H9 (cell line): ENCODE measurements around the gene ALG14. TPM values are rescaled to one million over a fixed set of nuclear protein-coding genes. Genes with fewer than 3 reads are reported as not detected.

ENCODE experiments used
- DNase-seq: peaks from one replicate; pipeline ENCODE4 v3.0.0-alpha.2; 2017
- H2AFZ ChIP-seq: one replicate; pipeline ENCODE4 v1.6.1; 2013; ENCODE audit warnings: mild to moderate bottlenecking, low read length, control low read depth, moderate library complexity
- H2AK5ac ChIP-seq: 2 replicates; pipeline ENCODE4 v1.6.1; 2013; ENCODE audit warnings: low read length, control low read depth, mixed read lengths; ENCODE audit not compliant: insufficient read length
- H2BK120ac ChIP-seq: one replicate; pipeline ENCODE4 v1.6.1; 2013; ENCODE audit warnings: low read depth, mild to moderate bottlenecking, low read length, control low read depth, inconsistent platforms; ENCODE audit not compliant: poor library complexity, severe bottlenecking
- H2BK12ac ChIP-seq: 2 replicates; pipeline ENCODE4 v1.6.1; 2013; ENCODE audit warnings: low read length, control low read depth, mixed read lengths, low read depth; ENCODE audit not compliant: insufficient read length
- H2BK15ac ChIP-seq: 2 replicates; pipeline ENCODE4 v1.6.1; 2013; ENCODE audit warnings: low read depth, low read length, control low read depth
- H2BK20ac ChIP-seq: one replicate; pipeline ENCODE4 v1.6.1; 2013; ENCODE audit warnings: low read depth, mild to moderate bottlenecking, low read length, control low read depth, inconsistent platforms; ENCODE audit not compliant: poor library complexity, severe bottlenecking
- H2BK5ac ChIP-seq: 2 replicates; pipeline ENCODE4 v1.6.1; 2013; ENCODE audit warnings: low read length, control low read depth, mixed read lengths; ENCODE audit not compliant: insufficient read length
- H3K14ac ChIP-seq: 2 replicates; pipeline ENCODE4 v1.6.1; 2013; ENCODE audit warnings: low read length, control low read depth; ENCODE audit not compliant: insufficient read depth
- H3K18ac ChIP-seq: 2 replicates; pipeline ENCODE4 v1.6.1; 2013; ENCODE audit warnings: low read depth, mild to moderate bottlenecking, mixed read lengths, low read length, control low read depth; ENCODE audit not compliant: insufficient read length
- H3K23ac ChIP-seq: 2 replicates; pipeline ENCODE4 v1.6.1; 2013; ENCODE audit warnings: low read length, control low read depth, mixed read lengths, low read depth; ENCODE audit not compliant: insufficient read length
- H3K23me2 ChIP-seq: 2 replicates; pipeline ENCODE4 v1.6.1; 2013; ENCODE audit warnings: low read depth, mild to moderate bottlenecking, mixed read lengths, low read length, control low read depth; ENCODE audit not compliant: insufficient read length, poor library complexity, severe bottlenecking
- H3K27ac ChIP-seq: 2 replicates; pipeline ENCODE4 v1.5.1; 2013; ENCODE audit warnings: low read length, control low read depth, mixed read lengths, low read depth; ENCODE audit not compliant: insufficient read length
- H3K27me3 ChIP-seq: 2 replicates; pipeline ENCODE4 v1.6.1; 2013; ENCODE audit warnings: low read length, control low read depth, inconsistent platforms; ENCODE audit not compliant: insufficient read depth
- H3K4ac ChIP-seq: 2 replicates; pipeline ENCODE4 v1.6.1; 2013; ENCODE audit warnings: low read depth, mild to moderate bottlenecking, control low read depth, inconsistent platforms, low read length, moderate library complexity
- H3K4me1 ChIP-seq: 2 replicates; pipeline ENCODE4 v1.6.1; 2013; ENCODE audit warnings: low read length, control low read depth, inconsistent platforms; ENCODE audit not compliant: insufficient read depth
- H3K4me2 ChIP-seq: 2 replicates; pipeline ENCODE4 v1.6.1; 2013; ENCODE audit warnings: low read length, control low read depth, mixed read lengths; ENCODE audit not compliant: insufficient read length, insufficient read depth
- H3K56ac ChIP-seq: 2 replicates; pipeline ENCODE4 v1.6.1; 2013; ENCODE audit warnings: low read depth, mild to moderate bottlenecking, mixed read lengths, low read length, control low read depth; ENCODE audit not compliant: insufficient read length
- H3K79me1 ChIP-seq: 2 replicates; pipeline ENCODE4 v1.6.1; 2013; ENCODE audit warnings: low read depth, mild to moderate bottlenecking, moderate library complexity, low read length, control low read depth, inconsistent platforms; ENCODE audit not compliant: insufficient read depth, poor library complexity, severe bottlenecking
- H3K79me2 ChIP-seq: 2 replicates; pipeline ENCODE4 v1.6.1; 2013; ENCODE audit warnings: low read length, control low read depth, inconsistent platforms; ENCODE audit not compliant: insufficient read depth
- H3K9ac ChIP-seq: 2 replicates; pipeline ENCODE4 v1.6.1; 2013; ENCODE audit warnings: low read length, control low read depth, mixed read lengths; ENCODE audit not compliant: insufficient read length; ENCODE audit errors: extremely low read depth
- H3K9me3 ChIP-seq: one replicate; pipeline ENCODE4 v1.6.1; 2013; ENCODE audit warnings: low read depth, low read length, inconsistent platforms; ENCODE audit not compliant: control insufficient read depth
- H3T11ph ChIP-seq: one replicate; pipeline ENCODE4 v1.6.1; 2013; ENCODE audit warnings: mild to moderate bottlenecking, low read length, control low read depth, inconsistent platforms
- H4K20me1 ChIP-seq: one replicate; pipeline ENCODE4 v1.6.1; 2013; ENCODE audit not compliant: control insufficient read depth, insufficient read length, insufficient read depth
- H4K5ac ChIP-seq: 2 replicates; pipeline ENCODE4 v1.6.1; 2013; ENCODE audit warnings: low read depth, mild to moderate bottlenecking, mixed read lengths, low read length, control low read depth; ENCODE audit not compliant: insufficient read length
- H4K8ac ChIP-seq: replicated peaks from 2 replicates; pipeline ENCODE4 v1.6.1; 2013; ENCODE audit warnings: low read length, control low read depth, mixed read lengths, low read depth; ENCODE audit not compliant: insufficient read length
- H4K91ac ChIP-seq: 2 replicates; pipeline ENCODE4 v1.6.1; 2013; ENCODE audit warnings: low read depth, mild to moderate bottlenecking, moderate library complexity, mixed read lengths, low read length, control low read depth; ENCODE audit not compliant: insufficient read length
- H3K27ac Mint-ChIP-seq, 3 experiments: 2 replicates in 2 of 3; 3 replicates in 1 of 3; pipeline ENCODE4 v1.8.0; 2020 to 2021; ENCODE audit warnings: mixed read lengths in 3 of 3, mild to moderate bottlenecking in 1 of 3, moderate library complexity in 1 of 3
- H3K27me3 Mint-ChIP-seq: 2 replicates; pipeline ENCODE4 v1.8.0; 2021; ENCODE audit warnings: low read depth, mild to moderate bottlenecking, moderate library complexity, mixed read lengths
- H3K36me3 Mint-ChIP-seq, 3 experiments: 2 replicates in 2 of 3; 3 replicates in 1 of 3; pipeline ENCODE4 v1.8.0; 2020 to 2021; ENCODE audit warnings: low read depth in 3 of 3, mixed read lengths in 3 of 3; ENCODE audit not compliant: insufficient read depth in 1 of 3
- H3K4me1 Mint-ChIP-seq, 2 experiments: 2 replicates each; pipeline ENCODE4 v1.8.0; 2020; ENCODE audit warnings: mixed read lengths in 2 of 2
- H3K4me3 Mint-ChIP-seq, 2 experiments: 2 replicates in 1 of 2; 3 replicates in 1 of 2; pipeline ENCODE4 v1.8.0; 2020 to 2021; ENCODE audit warnings: mild to moderate bottlenecking in 2 of 2, mixed read lengths in 2 of 2, moderate library complexity in 1 of 2
- H3K9me3 Mint-ChIP-seq, 2 experiments: 2 replicates in 1 of 2; 3 replicates in 1 of 2; pipeline ENCODE4 v1.8.0; 2020; ENCODE audit warnings: mild to moderate bottlenecking in 2 of 2, mixed read lengths in 2 of 2, moderate library complexity in 1 of 2
- WGBS: extraction: QIAGEN DNeasy Blood & Tissue Kit; methylation state at CpG from one replicate; pipeline ENCODE4 v1.1.7; 2013; ENCODE audit warnings: missing lambda C conversion rate, low lambda C conversion rate, mixed read lengths; ENCODE audit not compliant: insufficient read length; ENCODE audit errors: extremely low coverage; 5-methylcytosine and 5-hydroxymethylcytosine counted together
- total RNA-seq: library from RNA; stranded (reverse); gene quantifications from 2 replicates; pipeline ENCODE4 v1.2.1, GENCODE V29; 2021
- TF ChIP-seq, protein P1 (sequence below): fragments of 200-600 bp; sonication (generic); conservative IDR thresholded peaks from 3 replicates; pipeline ENCODE4 v1.8.0; 2021; ENCODE audit warnings: antibody characterized with exemption, mild to moderate bottlenecking

ALG14 gene
- total RNA-seq, 1 experiment from 2014 or later: 2.5 TPM

DNA sequence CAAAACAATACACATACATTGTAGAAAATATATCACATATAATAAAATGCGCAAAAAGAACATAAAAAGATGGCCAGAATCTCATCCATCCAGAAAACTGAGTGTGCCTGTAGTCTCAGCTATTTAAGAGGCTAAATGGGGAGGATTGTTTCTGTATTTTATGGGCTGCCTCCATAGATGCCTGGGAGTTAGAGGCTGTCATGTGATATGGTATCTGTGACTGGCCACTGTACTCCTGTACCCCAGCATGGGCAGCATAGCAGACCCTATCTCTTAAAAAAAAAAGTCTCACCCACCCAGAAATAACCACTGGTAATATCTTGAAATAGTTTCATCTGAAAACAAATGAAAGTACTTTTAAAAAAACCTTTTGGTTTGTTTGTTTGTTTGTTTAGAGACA, 40.9 kb upstream of the ALG14 start:
- H3K9ac ChIP-seq: no peak overlapping the region
- Mint-ChIP-seq H3K36me3 (no peaks in the 10 kb centered on the region), H3K27ac (no peak overlapping the region), H3K4me3 (no peak overlapping the region), H3K9me3 (no peaks in the 10 kb centered on the region), H3K27me3 (peaks cover 13% of the 10 kb centered on the region), H3K4me1 (peaks cover 11 to 14% of the 10 kb centered on the region in 2 experiments)
- H3K4me1 ChIP-seq: no peaks in the 10 kb centered on the region
- no peak overlapping the region for H3T11ph ChIP-seq
- H2AFZ ChIP-seq: no peak overlapping the region
- H3K79me2 ChIP-seq: no peaks in the 10 kb centered on the region
- no peak overlapping the region for H2BK12ac ChIP-seq
- peaks cover 8% of the 10 kb centered on the region for H3K23me2 ChIP-seq
- WGBS: no CpG with 5 or more reads among the region's 1 CpG
- H4K91ac ChIP-seq: no peak overlapping the region
- H3K27me3 ChIP-seq: no peaks in the 10 kb centered on the region; the same call in 1 of the 2 replicates
- H4K20me1 ChIP-seq: no peaks in the 10 kb centered on the region
- H2BK20ac ChIP-seq: no peak overlapping the region
- no peak overlapping the region for H2BK5ac ChIP-seq
- H3K18ac ChIP-seq: no peak overlapping the region
- no peak overlapping the region for H3K4me2 ChIP-seq
- no peak overlapping the region for H3K4ac ChIP-seq
- DNase-seq: no peak
- H2BK120ac ChIP-seq: no peak overlapping the region
- H3K14ac ChIP-seq: no peak overlapping the region
- no peak overlapping the region for H4K5ac ChIP-seq
- H3K79me1 ChIP-seq: no peaks in the 10 kb centered on the region
- H3K23ac ChIP-seq: no peak overlapping the region
- H3K9me3 ChIP-seq: no peaks in the 10 kb centered on the region
- no peak overlapping the region for H4K8ac ChIP-seq
- H2BK15ac ChIP-seq: no peak overlapping the region
- no peak overlapping the region for H3K27ac ChIP-seq
- H2AK5ac ChIP-seq: no peak overlapping the region
- TF ChIP-seq, protein P1, sequence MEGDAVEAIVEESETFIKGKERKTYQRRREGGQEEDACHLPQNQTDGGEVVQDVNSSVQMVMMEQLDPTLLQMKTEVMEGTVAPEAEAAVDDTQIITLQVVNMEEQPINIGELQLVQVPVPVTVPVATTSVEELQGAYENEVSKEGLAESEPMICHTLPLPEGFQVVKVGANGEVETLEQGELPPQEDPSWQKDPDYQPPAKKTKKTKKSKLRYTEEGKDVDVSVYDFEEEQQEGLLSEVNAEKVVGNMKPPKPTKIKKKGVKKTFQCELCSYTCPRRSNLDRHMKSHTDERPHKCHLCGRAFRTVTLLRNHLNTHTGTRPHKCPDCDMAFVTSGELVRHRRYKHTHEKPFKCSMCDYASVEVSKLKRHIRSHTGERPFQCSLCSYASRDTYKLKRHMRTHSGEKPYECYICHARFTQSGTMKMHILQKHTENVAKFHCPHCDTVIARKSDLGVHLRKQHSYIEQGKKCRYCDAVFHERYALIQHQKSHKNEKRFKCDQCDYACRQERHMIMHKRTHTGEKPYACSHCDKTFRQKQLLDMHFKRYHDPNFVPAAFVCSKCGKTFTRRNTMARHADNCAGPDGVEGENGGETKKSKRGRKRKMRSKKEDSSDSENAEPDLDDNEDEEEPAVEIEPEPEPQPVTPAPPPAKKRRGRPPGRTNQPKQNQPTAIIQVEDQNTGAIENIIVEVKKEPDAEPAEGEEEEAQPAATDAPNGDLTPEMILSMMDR: no peak
- no peak overlapping the region for H3K56ac ChIP-seq
